ENCODE results near the gene MRM3.

GRCh38 chr17:812638-813204, 30.6 kb downstream of the MRM3 start:
- no peak for TF ChIP-seq POLR2A (IDR thresholded peaks at IDR 0.05; ENCODE audit: low read depth)
- TF ChIP-seq CTCF (IDR thresholded peaks at IDR 0.05): no peak
- no peak for TF ChIP-seq EP300 (IDR thresholded peaks at IDR 0.05)

Measured in esophagus muscularis mucosa (tissue), 4 donors.